NCI-H2227 (cell line): ENCODE results near the gene NPPB.

Experiments used
- DNase-seq: peaks from one replicate; lab custom pipeline; 2025; ENCODE audit not compliant: unreplicated experiment; lab: John Stamatoyannopoulos, UW

Gene NPPB

DNA sequence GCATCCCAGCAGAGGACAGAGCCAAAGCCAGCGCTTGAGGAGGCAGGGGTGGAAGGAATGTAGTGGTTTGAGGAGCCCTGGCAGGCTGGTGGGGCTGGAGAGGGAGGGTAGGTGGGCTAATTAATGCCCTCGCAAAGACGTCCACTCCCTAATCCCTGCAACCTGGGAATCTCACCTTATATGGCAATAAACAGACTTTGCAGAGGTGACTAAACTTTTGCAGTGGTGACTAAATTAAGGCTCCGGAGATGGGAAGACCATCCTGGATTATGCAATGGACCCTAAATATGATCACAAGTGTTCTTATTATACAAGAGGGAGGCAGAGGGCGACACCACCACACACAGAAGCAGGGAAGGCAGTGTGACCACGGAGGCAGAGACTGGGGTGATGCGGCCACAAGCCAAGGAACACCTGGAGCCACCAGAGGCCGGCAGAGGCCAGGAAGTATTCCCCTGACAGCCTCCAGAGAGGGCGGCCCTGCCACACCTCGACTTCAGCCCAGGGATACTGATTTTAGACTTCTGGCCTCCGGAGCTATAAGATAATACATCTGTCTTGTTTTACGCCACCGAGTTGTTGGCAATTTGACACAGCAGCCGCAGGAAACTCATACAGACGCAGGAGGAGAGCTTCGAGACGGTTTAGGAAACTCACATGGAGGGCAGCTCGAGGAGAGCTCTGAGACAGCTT lies 23.1 kb upstream of the NPPB start:
- no peak for DNase-seq

DNA sequence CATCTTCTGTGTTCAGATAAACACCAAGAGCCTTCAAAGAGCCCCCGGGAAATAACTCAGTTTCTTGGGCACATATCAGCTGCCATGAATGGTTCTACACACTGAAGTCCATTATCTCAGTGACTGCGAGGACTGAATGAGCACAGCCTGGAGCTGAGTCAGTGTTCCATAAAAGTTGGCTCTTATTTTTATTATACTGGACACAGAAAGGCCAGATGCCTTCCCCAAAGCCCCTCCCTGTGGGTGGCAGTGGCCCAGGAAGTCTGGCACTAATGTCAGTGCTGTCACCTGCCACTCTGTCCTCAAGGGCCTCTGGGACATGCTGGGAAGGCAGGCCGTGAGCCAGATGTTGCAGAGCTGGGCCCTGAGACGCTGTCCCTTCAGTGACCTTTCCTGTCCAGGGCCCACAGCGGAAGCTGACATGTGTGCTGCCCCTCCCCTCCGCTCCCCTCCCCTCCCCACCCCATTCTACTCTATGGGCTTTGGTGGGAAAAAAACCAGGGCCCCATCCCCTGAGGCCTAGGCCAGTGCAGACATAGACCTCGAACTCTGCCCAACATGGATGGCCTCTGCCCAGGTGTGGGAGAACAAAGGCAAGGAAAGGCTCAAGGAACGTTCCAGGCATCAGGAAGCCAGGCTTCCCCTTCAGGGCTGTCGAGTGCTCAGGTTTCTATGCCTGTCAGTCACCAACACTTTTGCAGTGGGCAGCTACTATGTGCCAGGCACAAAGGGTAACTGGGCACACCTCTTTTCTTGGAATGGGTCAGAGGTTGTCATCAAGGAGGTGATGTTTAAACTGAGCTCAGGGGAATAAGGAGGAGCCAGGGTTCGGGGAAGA lies 22.4 kb upstream of the NPPB start:
- no peak for DNase-seq

DNA sequence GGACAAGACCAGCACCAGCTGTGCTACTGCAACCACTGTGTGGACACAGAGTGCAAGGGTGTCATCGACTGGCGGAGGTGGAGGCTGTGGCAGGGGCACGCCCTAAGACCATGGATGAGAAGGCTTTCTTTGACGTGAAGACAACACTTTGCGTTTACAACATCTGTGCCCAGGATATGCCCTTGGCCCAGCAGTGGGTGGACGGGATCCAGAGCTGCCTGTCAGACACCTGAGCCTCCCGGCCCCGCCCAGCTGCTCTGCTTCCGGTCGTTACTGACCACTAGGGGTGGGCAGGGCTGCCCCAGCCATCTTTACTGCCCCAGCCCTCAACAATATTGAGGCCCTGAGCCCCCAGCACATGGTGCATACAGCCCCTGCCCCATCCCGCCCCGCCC lies 21.4 kb upstream of the NPPB start:
- DNase-seq, result no peak

DNA sequence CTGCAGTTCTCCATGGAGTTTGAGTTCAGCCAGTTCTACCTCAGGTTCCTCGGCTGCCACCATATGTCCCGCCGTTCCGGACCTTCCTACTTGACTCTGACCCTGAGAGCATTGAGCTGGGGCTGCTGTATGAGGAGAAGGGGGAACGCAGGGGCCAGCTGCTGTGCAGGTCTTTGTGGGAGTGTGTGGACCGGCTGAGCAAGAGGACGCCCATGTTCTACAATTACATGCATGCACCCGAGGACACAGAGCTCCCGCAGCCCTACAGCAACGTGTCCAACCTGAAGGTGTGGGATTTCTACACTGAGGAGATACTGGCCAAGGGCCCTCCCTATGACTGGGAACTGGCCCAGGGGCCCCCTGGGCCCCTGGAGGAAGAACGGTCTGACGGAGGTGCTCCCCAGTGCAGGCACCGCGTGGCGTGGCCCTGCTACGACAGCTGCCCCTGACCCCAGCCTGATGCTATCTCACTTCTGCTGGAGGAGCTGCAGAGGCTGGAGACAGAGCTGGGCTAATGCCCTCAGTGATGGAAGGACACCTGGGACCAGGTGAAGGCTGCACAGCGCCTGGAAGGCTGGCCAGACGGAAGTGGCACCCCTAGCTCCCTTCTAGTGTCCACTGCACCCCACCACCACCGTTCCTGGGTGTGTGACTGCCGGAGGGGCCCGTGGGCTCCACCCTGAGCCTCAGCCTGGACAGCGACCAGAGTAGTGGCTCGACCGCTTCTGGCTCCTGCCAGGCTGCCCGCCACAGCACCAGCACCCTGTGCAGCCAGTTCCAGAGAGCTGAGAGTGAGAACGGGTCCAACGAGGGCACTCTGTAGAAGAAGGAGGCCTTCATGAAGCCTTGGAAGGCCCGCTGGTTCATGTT lies 20.8 kb upstream of the NPPB start:
- DNase-seq, result no peak

DNA sequence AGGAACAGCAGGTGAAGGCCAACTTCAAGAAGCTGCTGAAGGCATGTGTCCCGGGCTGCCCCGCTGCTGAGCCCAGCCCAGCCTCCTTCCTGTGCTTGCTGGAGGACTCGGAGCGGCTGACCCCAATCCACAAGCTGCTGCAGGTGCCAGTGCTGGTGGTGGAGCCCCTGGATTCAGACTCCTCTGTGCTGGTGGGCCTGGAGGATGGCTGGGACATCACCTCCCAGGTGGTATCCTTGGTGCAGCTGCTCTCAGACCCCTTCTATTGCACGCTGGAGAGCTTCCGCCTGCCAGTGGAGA lies 20.1 kb upstream of the NPPB start:
- no peak for DNase-seq

DNA sequence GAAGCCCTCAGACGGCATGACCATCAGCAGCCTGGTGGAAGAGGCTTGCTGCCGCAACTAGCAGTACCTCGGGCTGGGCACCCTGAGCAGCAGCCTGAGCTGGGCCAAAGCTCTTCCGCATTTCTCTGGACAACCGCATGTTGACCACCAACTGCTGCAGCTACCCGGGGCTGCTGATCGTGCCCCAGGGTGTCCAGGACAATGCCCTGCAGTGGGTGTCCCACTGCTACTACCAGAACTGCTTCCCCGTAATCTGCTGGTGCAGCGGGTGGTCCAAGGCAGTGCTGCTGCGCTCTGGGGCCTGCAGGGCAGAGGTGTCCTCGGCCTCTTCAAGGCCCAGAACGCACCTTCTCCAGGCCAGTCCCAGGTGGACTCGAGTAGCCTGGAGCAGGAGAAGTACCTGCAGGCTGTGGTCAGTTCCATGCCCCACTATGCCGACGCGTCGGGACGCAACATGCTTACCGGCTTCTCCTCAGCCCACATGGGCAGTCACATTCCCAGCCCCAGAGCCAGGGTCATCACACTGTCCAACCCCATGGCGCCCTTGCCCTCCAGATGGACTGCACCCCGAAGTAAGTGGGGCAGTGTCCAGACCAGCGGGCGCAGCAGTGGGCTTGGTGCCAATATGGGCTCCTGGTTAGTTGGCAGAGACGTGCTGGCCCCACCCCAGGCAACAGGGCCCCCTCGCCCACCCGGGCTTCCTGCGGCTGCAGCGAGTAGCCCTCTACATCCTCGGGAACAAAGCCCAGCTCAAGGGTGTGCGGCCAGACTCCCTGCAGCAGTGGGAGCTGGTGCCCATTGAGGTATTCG lies 19.5 kb upstream of the NPPB start:
- no peak for DNase-seq

DNA sequence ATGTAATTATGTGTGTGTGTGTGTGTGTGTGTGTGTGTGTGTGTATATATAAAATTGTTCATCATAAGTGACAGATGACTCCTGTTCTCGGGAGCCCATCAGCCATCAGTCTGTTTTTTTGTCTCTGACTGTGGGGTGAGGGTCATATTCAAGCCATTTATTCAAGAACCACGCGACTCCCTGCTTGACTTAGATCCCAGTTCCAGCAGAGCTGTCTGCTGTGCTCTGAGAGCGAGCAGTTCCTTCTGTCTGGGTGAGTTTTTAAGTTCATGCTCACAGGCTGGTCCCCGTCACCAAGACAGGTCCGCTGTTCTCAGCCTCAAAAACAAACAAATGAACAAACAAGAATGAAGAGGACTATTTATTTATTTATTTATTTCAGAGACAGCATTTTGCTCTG lies 18.3 kb upstream of the NPPB start:
- no peak for DNase-seq

DNA sequence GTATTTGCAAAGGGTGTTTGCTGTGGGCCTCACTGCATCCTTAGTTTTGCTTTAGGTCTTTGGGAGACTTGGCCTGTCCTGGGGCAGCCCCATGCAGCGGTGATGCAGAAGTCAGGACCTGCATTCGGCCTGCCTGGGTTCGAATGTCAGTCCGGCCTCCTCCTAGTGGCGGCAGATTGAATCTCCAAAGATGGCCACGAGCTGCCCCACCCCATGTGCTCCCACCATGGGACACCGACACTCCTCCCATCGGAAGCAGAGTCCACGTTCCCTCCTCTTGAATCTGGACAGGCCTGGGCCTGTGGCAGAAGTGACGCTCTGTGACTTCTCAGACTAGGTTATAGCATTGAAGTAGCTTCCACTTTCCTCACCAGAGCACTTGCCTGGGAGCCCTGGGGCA lies 16.3 kb upstream of the NPPB start:
- DNase-seq, result no peak

DNA sequence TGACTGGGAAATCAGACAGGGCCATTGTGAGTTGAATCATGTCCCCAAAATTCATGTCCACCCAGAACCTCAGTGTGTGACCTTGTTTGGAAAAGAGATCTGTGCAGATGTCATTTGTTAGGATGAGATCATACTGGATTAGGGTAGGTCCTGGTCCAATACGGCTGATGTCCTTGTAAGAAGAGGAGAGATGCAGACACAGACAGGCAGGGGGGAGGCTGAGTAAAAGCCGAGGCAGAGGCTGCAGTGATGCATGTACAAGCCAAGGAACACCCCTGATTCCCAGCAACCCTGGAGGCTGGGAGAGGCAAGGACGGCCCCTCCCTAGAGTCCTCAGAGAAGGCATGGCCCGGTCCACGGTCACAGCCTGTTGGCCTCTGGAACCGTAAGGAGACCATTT lies 15.9 kb upstream of the NPPB start:
- DNase-seq, result no peak

DNA sequence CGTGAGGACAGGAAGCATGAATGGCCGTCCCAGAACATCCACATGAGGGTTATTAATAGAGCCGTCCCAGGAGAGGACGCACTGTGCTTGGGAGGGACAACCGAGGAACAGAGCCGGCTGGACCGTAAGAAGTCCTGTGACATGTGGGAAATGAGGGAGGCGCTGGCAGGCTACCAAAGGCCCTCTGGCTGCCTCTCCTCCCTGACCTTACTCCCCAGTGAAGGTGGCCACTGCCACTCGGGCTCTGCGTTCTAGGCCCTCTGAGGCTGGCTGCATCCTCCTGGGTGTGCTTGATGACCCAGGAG lies 15.5 kb upstream of the NPPB start:
- no peak for DNase-seq

DNA sequence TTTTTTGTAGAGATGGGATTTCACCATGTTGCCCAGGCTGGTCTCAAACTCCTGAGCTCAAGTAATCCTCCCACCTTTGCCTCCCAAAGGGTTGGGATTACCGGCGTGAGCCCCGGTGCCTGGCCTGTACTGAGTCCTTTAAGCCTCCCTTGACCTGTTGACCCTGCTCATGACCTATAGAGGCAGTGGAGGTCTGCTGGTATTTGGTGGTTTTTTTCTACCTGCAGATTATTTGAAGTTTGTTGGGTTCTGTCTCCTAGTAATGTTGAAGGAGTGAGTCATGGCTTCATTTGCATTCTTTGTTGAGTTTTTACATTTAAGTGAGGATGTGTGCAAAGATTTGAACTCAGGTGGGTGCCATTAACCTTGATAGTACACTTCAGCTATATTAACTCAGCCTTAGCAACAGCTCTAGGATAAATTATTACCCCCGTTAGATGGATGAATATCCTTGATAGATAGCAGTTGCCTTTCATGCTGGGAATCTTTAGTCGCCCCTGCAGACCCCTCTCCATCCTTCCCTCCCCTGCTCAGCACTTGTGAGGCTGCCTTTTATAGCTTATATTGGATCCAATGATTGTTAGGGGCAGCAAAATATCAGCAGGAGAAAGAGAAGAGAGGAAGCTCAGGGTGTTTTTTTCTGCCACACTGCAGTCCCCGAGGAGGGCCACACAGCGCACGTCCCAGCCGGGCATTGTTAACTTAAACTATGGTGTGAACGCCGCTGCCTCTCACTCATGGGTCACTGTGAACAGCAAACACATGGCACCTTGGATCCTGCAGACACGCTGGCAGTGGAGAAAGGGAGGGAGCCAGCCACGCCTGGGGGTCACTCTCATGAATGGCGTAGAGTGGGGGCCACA lies 14.9 kb upstream of the NPPB start:
- DNase-seq, result no peak

DNA sequence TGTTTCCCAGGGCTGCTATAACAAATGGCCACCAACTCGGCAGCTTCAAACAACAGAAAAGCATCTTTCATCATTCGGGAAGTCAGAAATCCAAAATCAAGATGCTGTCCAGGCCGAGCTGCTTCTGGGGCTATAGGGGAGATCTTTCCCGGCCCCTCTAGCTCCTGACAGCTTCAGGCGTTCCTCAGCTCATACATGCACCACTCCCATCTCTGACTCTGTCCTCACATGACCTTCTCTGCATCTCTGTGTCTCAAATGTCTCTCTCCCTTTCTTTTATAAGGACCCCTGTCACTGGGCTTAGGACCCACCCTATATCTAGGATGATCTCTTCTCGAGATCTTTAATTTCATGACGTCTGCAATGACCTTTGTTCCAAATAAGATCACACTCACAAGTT lies 13.8 kb upstream of the NPPB start:
- DNase-seq, result no peak

DNA sequence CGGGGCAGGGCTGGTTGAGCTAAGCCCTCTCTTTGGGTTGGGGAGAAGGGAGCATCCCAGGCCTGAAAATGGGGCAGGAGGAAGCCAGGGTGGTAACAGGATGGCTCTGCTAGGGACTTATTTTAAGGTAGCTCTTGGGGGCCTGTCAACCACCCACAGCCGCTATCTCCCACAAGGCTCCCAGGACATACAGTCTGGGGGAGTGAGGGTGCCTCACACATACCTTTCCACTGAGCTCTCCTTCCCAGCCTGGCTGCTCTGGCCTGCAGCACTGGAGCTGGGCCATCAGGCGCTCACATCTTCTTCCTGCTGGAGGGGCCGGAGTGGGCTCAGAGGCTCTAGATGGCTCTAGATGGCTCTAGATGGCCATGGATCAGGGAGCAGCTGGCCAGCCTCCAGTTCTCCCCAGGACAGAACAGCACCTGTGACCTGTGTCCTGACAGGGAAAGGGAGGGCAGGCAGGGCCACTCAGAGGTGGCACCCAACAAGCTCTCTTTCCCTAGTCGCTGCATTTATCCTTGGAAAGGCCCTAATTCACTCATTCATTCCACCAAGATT lies 11.0 kb upstream of the NPPB start:
- DNase-seq, result no peak

DNA sequence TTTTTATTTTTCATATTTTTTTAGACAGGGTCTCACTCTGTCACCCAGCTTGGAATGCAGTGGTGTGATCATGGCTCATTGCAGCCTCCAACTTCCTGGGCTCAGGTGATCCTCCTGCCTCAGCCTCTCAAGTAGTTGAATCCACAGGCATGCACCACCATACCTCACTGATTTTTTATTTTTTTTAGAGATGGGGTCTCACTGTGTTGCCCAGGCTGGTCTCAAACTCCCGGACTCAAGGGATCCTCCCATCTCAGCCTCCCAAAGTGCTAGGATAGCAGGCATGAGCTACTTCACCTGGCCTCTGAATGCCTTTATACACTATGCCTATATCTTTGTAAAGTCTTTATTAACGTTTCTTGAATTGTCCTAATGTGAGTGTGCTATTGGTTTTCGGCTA lies 10.4 kb upstream of the NPPB start:
- no peak for DNase-seq

DNA sequence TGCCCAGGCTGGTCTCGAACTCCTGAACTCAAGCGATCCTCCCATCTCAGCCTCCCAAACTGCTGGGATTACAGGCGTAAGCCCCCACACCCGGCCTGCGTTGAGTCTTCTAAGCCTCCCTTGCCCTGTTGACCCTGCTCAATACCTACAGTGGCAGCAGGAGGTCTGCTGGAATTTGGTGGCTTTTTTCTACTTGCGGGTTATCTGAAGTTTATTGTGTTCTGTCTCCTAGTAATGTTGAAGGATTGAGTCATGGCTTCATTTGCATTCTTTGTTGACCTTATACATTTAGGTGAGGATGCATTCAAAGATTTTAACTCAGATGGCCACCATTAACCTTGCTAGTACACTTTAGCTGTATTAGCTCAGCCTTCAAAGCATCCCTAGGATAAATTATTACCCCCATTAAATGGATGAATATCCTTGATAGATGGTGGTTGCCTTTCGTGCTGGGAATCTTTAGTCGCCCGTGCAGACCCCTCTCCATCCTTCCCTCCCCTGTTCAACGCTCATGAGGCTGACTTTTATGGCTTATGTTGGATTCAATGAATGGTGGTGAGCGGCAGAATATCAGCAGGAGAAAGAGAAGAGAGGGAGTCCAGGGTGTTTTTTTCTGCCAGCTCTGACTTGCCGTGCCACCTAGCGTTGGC lies 9.7 kb upstream of the NPPB start:
- DNase-seq, result no peak

DNA sequence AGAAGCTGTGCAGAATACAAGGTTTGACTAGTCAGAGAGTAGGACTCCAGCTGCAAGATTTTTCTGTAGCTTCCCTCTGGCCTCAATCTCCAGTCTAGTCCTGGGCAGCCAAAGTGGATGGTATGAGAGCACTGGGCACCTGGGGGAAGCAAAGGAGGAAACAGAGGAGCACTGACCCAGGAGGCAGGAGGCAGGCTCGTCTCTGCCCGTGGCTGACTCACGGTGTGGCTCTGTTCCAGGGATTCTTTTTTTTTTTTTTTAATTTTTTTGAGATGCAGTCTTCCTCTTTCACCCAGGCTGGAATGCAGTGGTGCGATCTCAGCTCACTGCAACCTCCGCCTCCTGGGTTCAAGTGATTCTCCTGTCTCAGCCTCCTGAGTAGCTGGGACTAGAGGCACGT lies 4.1 kb upstream of the NPPB start:
- DNase-seq, result no peak

DNA sequence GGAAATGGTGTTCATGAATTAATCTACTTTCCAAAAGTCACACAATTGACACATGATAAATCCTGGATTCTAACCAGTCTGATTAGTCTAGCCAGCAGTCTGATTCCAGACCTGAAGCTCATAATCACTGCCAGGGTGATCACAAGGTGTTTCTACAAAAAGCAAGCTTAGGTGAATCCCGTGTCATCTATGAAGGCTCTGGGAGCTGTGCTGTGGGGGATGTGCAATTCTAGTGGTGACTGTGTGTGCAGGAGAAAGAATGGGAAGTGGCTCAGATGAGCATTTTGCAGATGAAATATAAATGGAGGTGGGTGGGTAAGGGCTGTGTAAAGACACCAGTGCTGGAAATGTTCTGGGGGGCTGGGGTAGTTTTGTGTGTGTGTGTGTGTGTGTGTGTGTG lies 1.8 kb upstream of the NPPB start:
- peak; percentile 35 for DNase-seq

DNA sequence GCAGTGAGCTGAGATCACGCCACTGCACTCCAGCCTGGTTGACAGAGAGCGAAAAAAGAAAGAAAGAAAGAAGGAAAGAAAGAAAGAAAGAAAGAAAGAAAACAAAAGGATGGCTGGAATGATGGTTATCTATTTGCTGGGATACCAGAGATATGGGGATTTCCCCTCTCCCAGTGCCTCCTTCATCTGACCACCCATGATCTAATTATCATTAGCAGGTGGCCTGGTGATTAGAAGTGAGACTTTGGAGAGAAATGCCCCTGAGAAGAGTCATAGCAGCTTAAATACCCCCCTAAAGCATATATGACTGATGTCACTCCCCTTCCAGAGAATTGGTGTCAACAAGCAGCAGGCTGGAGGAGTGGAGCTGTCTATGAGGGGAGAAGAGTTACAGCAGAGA lies 1.3 kb upstream of the NPPB start:
- DNase-seq, result no peak

DNA sequence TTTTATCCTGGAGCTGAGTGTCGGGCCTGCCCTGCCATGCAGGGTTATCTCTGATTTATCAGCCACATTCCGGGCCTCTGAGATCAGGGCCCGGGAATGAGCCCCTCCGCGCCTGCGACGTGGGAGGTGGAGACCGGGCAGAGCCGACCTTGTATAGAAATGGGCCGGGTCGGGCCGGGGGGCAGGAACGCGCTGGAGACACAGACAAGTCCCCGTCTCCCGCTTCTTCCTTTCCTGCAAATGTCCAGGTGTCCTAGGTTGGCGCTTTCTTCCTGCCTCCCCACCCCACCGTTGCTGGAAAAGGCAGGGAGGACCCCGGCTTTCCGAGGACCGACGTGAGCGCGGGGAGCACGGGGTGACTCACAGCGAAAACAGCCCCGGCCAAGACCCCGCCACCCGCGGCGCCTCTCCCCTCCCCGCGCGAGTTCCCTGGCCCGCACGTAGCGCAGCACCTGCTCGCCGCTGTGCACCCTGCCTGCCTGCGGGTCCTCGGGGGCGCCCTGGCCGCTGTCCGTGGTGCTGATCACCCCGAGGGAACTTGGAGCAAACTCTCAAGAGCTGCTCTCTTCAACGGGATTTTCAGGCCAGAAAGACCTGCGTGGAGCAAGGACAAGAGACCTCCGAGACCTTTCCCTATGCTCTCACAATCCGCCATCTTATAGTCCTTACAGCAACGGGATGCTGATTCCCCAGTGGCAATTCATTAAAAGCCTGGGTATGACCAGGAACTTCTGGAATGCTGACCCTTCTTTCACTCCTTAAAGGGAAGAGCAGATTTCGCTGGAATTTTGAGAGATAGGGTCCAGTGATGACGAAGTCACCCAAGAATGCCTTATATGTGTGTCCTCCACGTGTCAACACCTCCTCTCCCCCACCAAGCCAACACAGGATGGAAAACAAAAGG lies 475 bp upstream of the NPPB start:
- no peak for DNase-seq
